Measurements from ENCODE around the gene DENND4C. TPM values are rescaled to one million over a fixed set of nuclear protein-coding genes. Genes with fewer than 3 reads are reported as not detected.

DENND4C gene
- total RNA-seq, 1 experiment from 2014 or later = 40.1 TPM

DNA sequence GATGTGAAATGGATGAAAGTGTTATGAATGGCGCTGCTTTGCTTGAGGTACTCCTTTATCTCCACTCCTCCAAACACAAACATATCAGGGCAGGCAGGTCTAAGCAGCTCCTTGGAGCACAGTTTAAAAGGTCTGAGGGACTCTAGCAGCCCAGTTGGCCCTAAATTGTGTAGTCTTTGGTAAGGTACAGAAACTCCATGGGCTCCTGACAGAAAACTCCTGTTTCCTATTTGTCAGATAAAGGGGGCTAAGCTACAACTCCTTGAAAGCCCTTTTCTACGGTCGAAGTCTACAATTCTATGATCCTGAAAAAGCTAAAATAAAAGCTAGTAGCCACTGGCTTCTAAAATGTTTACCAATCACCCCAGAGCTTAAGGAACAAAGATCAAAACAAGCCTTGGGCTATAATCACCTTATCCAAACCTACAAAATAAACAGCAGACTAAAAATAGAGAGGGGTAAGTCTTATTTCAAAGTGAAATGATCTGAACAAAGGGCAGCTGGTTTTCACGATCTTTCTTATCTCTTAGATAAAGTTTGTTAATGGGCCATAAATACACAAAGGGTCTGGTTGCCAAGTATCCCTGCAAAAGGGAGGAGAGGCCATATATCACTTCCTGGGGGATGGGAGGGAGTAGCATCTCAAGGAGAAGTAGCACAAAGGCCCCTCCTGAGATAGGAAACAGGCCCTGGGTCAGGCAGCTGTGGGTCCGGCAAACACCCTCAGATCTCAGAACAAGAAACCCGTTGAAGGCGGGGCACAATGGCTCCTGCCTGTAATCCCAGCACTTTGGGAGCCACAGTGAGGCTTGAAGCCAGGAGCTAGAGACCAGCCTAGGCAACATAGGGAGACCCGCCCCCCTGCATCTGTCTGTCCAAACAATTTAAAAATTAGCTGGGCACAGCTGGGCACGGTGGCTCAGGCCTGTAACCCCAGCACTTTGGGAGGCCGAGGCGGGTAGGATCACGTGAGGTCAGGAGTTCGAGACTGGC, 28.3 kb upstream of the DENND4C start:
- H3K4me3 Mint-ChIP-seq (ENCODE audit: unreplicated experiment) = peak overlapping the region; percentile 54
- TF ChIP-seq, protein P1, sequence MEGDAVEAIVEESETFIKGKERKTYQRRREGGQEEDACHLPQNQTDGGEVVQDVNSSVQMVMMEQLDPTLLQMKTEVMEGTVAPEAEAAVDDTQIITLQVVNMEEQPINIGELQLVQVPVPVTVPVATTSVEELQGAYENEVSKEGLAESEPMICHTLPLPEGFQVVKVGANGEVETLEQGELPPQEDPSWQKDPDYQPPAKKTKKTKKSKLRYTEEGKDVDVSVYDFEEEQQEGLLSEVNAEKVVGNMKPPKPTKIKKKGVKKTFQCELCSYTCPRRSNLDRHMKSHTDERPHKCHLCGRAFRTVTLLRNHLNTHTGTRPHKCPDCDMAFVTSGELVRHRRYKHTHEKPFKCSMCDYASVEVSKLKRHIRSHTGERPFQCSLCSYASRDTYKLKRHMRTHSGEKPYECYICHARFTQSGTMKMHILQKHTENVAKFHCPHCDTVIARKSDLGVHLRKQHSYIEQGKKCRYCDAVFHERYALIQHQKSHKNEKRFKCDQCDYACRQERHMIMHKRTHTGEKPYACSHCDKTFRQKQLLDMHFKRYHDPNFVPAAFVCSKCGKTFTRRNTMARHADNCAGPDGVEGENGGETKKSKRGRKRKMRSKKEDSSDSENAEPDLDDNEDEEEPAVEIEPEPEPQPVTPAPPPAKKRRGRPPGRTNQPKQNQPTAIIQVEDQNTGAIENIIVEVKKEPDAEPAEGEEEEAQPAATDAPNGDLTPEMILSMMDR (IDR thresholded peaks at IDR 0.05; ENCODE audit: insufficient read depth in 1 of 2, low read depth in 1 of 2, low read length in 1 of 2, severe bottlenecking in 1 of 2, unreplicated experiment in 1 of 2) = no peak

DNA sequence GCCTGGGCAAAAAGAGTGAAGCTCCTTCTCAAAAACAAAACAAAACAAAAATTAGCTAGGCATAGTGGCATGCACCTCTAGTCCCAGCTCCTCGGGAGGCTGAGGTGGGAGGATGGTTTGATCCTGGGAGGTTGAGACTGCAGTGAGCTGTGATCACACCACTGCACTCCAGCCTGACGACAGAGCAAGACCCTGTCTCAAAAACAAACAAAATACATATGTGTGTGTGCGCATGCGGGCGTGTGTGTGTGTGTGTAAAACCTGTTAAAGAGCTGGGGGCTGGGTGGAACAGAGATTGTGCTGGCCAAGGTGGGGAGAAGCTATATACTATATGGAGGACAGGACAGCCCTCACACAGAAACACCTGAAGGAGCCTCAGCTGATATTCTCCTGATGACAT, 27.4 kb upstream of the DENND4C start:
- ChIA-PET CTCF (interaction anchor here (1.6 kb wide), 1 partner anchor 29 kb away, joined by 4 read pairs; no protein-coding TSS in a partner anchor), POLR2A (interaction anchor here (1.9 kb wide), 1 partner anchor 27 kb away, joined by 16 read pairs; the partner anchor contains the start of gene DENND4C)
- Histone ChIP-seq H3K4me1 (peaks cover 56% of the 10 kb centered on the region), H3K36me3 (ENCODE audit: control insufficient read depth, insufficient read depth, low read length) (no peaks in the 10 kb centered on the region), H3K27me3 (replicated peaks; ENCODE audit: control insufficient read depth, insufficient read depth, low read length) (no peaks in the 10 kb centered on the region), H3K4me3 (ENCODE audit: low read depth, low read length) (no peak overlapping the region), H3K9me3 (no peaks in the 10 kb centered on the region)
- no peaks in the 10 kb centered on the region for H3K27me3 Mint-ChIP-seq (ENCODE audit: insufficient read depth, unreplicated experiment)
- intact Hi-C loops (cut with micrococcal nuclease; ENCODE audit: unreplicated experiment) = loop anchor here (5.0 kb wide), 1 partner anchor 64 kb away; no protein-coding TSS in a partner anchor
- H3K4me1 Mint-ChIP-seq (ENCODE audit: low read depth, unreplicated experiment) = peaks cover 13% of the 10 kb centered on the region
- peaks cover 6% of the 10 kb centered on the region for H3K36me3 Mint-ChIP-seq (ENCODE audit: insufficient read depth, unreplicated experiment)
- H3K9me3 Mint-ChIP-seq (ENCODE audit: unreplicated experiment) = no peaks in the 10 kb centered on the region
- DNase-seq = no peak
- no TSS peak for BruUV-seq (replicated peaks)
- H3K4me3 Mint-ChIP-seq (ENCODE audit: unreplicated experiment) = no peak overlapping the region
- TF ChIP-seq, protein P1 (IDR thresholded peaks at IDR 0.05; ENCODE audit: insufficient read depth in 1 of 2, low read depth in 1 of 2, low read length in 1 of 2, severe bottlenecking in 1 of 2, unreplicated experiment in 1 of 2) = no peak
- H3K27ac Mint-ChIP-seq (ENCODE audit: unreplicated experiment) = peak overlapping the region; percentile 85

More for the DNA sequence above, 28.3 kb upstream of the DENND4C start:
- Histone ChIP-seq H3K4me3 (ENCODE audit: low read depth, low read length) (no peak overlapping the region), H3K4me1 (peaks cover 48% of the 10 kb centered on the region), H3K36me3 (ENCODE audit: control insufficient read depth, insufficient read depth, low read length) (no peaks in the 10 kb centered on the region), H3K9me3 (no peaks in the 10 kb centered on the region), H3K27me3 (replicated peaks; ENCODE audit: control insufficient read depth, insufficient read depth, low read length) (no peaks in the 10 kb centered on the region)
- intact Hi-C loops (cut with micrococcal nuclease; ENCODE audit: unreplicated experiment) = loop anchor here (1.0 to 5.0 kb wide), 7 partner anchors 9 to 153 kb away; partner anchors contain the start of genes DENND4C and RRAGA
- ChIA-PET POLR2A (interaction anchor here (0.5 to 1.9 kb wide), 4 partner anchors 9 to 70 kb away, joined by 3 to 16 read pairs (median 4); partner anchors contain the start of gene DENND4C), CTCF (interaction anchor here (0.5 to 1.6 kb wide), 4 partner anchors 9 to 89 kb away, joined by 3 to 4 read pairs (median 4); no protein-coding TSS in a partner anchor)
- no peaks in the 10 kb centered on the region for H3K9me3 Mint-ChIP-seq (ENCODE audit: unreplicated experiment)
- BruUV-seq (replicated peaks) = no TSS peak
- H3K27me3 Mint-ChIP-seq (ENCODE audit: insufficient read depth, unreplicated experiment) = no peaks in the 10 kb centered on the region
- DNase-seq = peak; percentile 88 to 95
- H3K4me1 Mint-ChIP-seq (ENCODE audit: low read depth, unreplicated experiment) = peaks cover 13% of the 10 kb centered on the region
- H3K36me3 Mint-ChIP-seq (ENCODE audit: insufficient read depth, unreplicated experiment) = peaks cover 6% of the 10 kb centered on the region
- peak overlapping the region; percentile 85 for H3K27ac Mint-ChIP-seq (ENCODE audit: unreplicated experiment)

DNA sequence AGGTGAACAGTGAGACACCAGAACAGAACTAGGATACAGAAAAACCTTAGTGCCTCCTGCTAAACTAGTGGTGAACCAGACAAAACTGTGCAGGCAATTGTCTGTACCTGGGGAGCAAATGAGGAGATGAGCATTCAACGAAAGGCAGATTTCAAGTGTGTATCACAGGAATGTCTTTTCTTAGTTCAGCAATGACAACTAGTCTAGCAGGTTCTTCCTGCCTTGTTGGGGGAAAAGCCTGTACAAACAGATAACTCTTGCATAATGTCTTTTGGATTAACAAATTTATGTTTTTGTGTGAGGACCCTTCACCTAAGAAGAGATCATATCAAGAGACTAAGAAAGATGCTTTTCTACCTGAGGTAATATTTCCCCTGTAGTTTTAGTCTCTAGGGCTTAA, 21.8 kb upstream of the DENND4C start:
- POLR2A ChIA-PET = no interaction called here
- intact Hi-C loops (cut with micrococcal nuclease; ENCODE audit: unreplicated experiment) = loop anchor here (1.0 kb wide), 1 partner anchor 22 kb away; the partner anchor contains the start of gene DENND4C
- TF ChIP-seq, protein P1 (IDR thresholded peaks at IDR 0.05; ENCODE audit: insufficient read depth in 1 of 2, low read depth in 1 of 2, low read length in 1 of 2, severe bottlenecking in 1 of 2, unreplicated experiment in 1 of 2) = no peak
- Histone ChIP-seq H3K4me1 (peaks cover 42% of the 10 kb centered on the region), H3K36me3 (ENCODE audit: control insufficient read depth, insufficient read depth, low read length) (no peaks in the 10 kb centered on the region), H3K9me3 (no peaks in the 10 kb centered on the region), H3K4me3 (ENCODE audit: low read depth, low read length) (no peak overlapping the region), H3K27me3 (replicated peaks; ENCODE audit: control insufficient read depth, insufficient read depth, low read length) (no peaks in the 10 kb centered on the region)
- Mint-ChIP-seq H3K4me3 (ENCODE audit: unreplicated experiment) (peak overlapping the region; percentile 38), H3K27me3 (ENCODE audit: insufficient read depth, unreplicated experiment) (no peaks in the 10 kb centered on the region), H3K9me3 (ENCODE audit: unreplicated experiment) (no peaks in the 10 kb centered on the region), H3K27ac (ENCODE audit: unreplicated experiment) (peak overlapping the region; percentile 48), H3K36me3 (ENCODE audit: insufficient read depth, unreplicated experiment) (no peaks in the 10 kb centered on the region), H3K4me1 (ENCODE audit: low read depth, unreplicated experiment) (no peaks in the 10 kb centered on the region)
- no TSS peak for BruUV-seq (replicated peaks)
- CTCF ChIA-PET = no interaction called here
- DNase-seq = peak; percentile 47 to 72

Data from Caco-2 (cell line).